ENCODE results near the gene PCDHA1. TPM values are rescaled to one million over a fixed set of nuclear protein-coding genes. Genes with fewer than 3 reads are reported as not detected.

The PCDHA1 gene
- total RNA-seq, 2 donors from 2014 or later = not detected

DNA sequence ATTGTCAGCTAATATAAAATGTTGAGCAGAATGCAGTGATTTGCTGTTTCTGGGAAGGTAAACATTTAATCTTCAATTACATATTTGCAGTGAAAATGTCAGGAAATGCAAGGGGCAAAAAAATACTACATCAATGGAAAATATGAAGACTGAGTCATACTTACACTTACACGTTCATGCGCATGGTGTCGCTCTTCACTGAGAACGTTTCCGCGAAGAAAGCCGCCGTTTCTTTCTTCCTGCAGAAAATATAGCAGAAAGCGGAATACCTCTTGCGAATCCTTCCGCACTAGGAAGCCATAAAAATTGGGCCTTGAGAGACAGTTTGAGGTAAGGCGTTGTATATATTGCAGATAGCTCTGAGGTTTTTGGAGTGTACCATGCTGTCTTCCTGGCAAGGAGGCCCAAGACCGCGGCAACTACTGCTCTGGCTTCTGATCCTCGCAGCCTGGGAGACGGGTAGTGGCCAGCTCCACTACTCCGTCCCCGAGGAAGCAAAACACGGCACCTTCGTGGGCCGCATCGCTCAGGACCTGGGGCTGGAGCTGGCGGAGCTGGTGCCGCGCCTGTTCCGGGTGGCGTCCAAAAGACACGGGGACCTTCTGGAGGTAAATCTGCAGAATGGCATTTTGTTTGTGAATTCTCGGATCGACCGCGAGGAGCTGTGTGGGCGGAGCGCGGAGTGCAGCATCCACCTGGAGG lies 96.1 kb downstream of the PCDHA1 start, which contains the start of gene PCDHA13:
Gene PCDHA13, plus strand, starts transcription at position 236 of the 702 bp plus-strand sequence. Its CDS starts 145 bp downstream, at position 381.
- DNase-seq (ENCODE audit: low spot score) = no peak
- intact Hi-C loops (cut with DNase I) = no loop called here

DNA sequence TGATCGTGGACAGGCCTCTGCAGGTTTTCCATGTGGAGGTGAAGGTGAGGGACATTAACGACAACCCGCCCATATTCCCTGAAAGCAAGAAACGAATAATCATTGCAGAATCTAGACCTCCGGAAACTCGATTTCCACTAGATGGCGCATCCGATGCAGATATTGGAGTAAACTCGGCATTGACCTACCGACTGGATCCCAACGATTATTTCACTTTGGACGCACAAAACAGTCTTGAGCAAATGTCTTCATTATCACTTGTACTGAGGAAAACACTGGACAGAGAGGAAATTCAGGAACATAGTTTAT lies 96.6 kb downstream of the PCDHA1 start:
- no peak for DNase-seq (ENCODE audit: low spot score)
- intact Hi-C loops (cut with DNase I) = no loop called here

DNA sequence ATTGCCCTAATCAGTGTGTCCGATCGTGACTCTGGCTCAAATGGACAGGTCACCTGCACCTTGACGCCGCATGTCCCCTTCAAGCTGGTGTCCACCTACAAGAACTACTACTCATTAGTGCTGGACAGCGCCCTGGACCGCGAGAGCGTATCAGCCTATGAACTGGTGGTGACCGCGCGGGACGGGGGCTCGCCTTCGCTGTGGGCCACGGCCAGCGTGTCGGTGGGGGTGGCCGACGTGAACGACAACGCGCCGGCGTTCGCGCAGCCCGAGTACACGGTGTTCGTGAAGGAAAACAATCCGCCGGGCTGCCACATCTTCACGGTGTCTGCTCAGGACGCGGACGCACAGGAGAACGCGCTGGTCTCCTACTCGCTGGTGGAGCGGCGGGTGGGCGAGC lies 97.4 kb downstream of the PCDHA1 start:
- intact Hi-C loops (cut with DNase I) = no loop called here

DNA sequence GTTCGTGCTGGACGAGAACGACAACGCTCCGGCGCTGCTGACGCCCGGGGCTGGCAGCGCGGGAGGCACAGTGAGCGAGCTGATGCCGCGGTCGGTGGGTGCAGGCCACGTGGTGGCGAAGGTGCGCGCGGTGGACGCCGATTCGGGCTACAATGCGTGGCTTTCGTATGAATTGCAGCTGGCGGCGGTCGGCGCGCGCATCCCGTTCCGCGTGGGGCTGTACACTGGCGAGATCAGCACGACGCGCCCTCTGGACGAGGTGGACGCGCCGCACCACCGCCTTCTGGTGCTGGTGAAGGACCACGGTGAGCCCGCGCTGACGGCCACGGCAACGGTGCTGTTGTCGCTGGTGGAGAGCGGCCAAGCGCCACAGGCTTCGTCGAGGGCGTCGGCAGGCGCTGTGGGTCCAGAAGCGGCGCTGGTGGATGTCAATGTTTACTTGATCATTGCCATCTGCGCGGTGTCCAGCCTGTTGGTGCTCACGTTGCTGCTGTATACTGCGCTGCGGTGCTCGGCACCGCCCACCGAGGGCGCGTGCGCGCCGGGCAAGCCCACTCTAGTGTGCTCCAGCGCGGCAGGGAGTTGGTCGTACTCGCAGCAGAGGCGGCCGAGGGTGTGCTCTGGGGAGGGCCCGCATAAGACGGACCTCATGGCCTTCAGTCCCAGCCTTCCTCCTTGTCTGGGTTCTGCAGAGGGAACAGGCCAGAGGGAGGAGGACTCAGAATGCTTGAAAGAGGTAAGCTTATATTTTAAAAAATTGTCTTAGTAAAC lies 98.2 kb downstream of the PCDHA1 start:
- intact Hi-C loops (cut with DNase I) = no loop called here
- peak; percentile 78 for DNase-seq (ENCODE audit: low spot score)

More for the DNA sequence above, 97.4 kb downstream of the PCDHA1 start:
- peak; percentile 80 for DNase-seq (ENCODE audit: low spot score)

DNA sequence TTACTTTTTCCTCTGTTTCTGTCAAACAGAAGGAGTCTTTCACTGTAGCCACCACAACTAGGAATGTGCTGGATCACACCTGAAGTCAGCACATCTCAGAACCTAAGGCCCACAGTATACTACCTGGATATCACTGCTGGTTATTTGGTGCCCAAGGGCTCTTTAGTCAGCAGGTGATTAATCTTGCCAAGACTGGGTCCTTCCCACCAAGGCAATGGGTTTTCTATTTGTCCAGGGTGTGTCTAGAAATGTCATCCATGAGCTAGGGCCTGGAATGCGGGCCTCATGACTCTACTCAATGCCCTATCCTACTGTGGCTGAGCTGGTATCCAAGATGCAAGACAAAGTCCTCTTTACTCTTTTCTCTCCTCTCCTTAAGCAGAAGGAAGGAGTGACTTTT lies 130.4 kb downstream of the PCDHA1 start:
- DNase-seq (ENCODE audit: low spot score) = no peak
- intact Hi-C loops (cut with DNase I) = no loop called here

DNA sequence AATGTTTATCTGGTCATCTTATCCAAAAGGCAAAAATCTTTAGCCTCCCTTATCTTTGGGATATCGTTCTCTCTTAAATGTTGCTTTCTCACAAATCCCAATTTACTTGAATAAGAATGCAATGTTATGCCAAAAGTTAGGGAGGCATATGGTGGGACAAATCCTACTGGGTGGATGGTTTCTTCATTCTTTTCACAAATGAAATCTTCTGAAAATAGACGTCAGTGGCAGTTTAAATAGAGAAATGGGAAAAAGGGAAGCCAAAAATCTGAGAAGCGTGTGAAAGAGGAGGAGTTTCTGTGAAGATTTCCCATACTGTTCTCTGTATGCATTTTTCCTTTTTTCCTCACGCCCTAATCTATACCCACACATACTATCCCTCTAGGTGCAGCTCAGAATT lies 137.7 kb downstream of the PCDHA1 start:
- intact Hi-C loops (cut with DNase I) = no loop called here
- DNase-seq (ENCODE audit: low spot score) = no peak

DNA sequence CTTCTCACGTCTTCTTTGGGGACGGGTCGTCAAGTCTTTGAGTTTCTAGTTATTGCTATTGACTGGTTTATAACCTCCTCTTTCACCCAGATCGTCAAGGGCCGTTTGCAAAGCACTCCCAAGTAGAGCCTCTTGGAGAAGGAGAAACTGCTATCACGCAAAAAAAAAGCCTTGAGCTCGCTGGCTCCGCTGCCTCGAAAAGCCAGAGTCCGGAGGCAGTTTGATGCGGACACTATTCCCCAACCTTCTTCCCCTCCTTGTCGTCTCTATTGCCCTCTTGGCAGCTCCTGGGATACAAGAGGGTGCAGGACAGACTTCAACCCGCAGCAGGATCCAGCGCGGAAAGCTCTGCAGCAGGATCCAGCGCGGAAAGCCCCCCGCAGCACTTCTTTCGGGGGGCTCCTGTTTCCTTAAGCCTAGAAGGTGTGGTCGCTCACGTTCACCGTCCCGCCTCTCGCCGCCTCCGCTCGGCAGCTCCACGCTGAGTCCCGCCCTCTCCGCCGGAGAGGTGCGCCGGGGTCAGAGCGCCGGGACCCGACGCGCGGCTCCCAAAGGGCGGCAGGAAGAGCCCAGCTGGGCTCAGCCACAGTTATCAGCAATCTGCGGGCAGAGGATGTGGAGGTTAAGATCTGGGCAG lies 140.0 kb downstream of the PCDHA1 start, which contains the start of gene PCDHAC1:
Gene PCDHAC1, plus strand, starts transcription at position 494 of the 637 bp plus-strand sequence. CDS start 594 bp downstream, outside the sequence.
- DNase-seq (ENCODE audit: low spot score) = no peak
- intact Hi-C loops (cut with DNase I) = no loop called here

DNA sequence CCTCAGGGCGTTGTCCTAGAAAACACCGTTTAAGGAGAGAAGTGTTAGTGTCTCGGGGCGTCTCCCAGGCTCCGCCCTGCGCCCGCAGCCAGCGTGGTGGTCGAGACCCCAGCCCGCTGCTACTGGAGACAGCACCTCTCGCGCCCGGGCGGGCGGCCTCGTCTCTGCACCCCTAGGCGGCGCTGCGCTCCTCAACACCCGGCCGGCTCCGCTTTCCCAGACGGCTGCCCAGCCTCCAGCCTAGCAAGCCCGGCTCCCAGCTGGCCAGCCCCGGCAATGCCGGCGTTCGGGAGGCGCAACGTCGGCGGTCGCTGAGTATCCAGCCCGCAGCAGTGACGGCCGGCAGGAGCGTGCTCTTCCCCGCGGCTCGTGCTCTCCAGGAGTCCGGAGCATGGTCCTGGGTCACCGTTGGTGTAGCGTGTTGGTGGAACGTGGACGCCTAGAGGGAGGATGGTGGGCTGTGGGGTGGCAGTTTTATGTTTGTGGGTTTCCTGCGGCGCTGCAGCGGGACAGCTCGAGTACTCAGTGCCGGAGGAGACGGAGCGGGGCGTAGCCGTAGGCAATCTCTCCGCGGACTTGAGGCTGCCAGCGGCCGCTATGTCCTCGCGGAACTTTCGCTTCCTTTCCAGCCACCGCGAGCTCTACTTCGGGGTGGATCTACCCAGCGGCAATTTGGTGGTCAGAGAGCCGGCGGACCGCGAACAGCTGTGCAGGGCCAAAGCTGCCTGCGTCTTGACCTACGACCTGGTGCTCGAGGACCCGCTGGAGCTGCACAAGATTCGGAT lies 140.7 kb downstream of the PCDHA1 start:
- peak; percentile 90 for DNase-seq (ENCODE audit: low spot score)
- intact Hi-C loops (cut with DNase I) = no loop called here

DNA sequence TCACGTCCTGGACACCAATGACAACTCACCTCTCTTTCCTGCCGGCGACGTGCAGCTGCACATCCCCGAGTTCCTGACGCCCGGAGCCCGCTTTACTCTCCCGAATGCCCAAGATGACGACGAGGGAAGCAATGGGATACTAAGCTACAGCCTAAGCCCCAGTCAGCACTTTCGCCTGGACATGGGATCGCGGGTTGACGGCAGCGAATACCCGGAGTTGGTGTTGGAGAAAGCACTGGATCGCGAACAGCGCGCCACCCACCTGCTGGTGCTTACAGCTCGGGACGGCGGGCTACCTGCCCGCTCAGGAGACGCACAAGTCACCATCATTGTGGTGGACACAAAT lies 141.3 kb downstream of the PCDHA1 start:
- intact Hi-C loops (cut with DNase I) = no loop called here

DNA sequence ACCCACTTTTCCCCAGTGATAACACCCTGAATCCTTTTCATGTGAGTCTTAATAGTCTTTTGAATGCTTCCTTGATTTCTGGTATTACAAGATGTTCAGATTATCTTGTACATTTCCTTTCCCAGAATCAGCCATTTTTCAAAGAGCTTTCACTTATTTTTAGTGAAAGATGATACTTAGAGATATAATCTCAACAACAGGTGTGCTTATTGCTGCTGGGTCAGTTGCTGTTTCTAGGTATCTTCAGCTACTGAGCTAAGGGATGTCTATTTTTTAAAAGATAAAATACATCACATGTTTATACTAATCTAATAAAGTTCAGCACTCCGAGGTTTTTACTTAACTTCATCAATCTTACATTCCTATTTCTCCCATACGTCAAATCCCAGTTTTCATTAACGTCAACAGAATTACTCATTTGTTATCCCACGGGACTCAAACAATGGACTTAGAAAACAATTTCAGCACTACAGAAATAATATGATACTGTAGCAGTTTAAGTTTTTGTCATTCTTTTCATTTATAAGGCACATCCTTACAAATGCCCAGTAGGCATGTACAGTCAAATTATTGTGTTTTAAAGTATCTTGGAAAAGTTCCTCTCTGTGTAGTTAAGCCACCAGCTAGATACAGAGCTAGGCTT lies 149.1 kb downstream of the PCDHA1 start:
- no peak for DNase-seq (ENCODE audit: low spot score)
- intact Hi-C loops (cut with DNase I) = no loop called here

More for the DNA sequence above, 141.3 kb downstream of the PCDHA1 start:
- DNase-seq (ENCODE audit: low spot score) = no peak

DNA sequence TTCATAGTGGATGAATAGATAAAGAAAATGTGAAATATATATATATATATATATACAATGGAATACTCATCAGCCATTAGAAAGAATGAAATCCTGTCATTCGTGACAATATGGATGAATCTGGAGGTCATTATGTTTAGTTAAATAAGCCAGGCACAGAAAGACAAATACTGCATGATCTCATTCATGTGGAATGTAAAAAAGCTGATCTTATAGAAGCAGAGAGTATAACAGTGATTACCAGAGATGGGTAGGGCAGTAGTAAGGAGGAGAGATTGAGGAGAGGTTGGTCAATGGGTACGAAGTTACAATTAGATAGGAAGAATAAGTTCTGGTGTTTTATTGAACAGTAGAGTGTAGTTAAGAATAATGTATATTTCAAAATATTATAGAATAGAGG lies 160.6 kb downstream of the PCDHA1 start:
- DNase-seq (ENCODE audit: low spot score) = no peak
- intact Hi-C loops (cut with DNase I) = no loop called here

DNA sequence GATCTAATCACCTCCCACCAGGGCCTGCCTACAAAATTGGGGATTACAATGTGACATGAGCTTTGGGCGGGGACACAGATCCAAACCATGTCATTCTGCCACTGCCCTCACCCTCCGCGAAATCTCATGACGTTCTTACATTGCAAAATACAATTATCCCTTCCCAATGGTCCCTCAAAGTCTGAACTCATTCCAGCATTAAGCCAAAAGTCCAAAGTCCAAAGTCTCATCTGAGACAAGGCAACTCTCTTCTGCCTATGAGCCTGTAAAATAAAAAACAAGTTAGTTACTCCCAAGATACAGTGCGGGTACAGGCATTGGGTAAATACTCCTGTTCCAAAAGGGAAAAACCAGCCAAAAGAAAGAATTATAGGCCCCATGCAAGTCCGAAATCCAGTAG lies 165.7 kb downstream of the PCDHA1 start:
- intact Hi-C loops (cut with DNase I) = no loop called here

DNA sequence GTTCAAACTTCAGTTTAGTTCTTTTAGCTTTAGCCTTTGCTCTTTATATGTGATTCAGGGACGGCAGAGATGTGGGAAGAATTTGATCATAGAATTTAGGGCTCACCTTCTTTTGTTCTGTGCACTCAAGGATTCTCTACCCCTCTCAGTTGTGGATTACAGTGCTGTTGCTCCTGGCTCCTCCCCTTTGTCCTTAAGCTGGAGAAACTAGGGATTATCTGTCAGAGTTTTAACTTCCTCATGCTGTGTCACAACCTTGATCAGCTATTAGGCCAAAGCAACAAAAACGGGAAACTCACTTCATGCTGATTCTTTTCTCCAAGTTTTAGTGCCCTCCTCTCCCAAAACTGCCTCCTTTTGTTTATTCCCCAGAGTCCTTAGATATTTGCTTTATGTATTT lies 167.3 kb downstream of the PCDHA1 start:
- intact Hi-C loops (cut with DNase I) = no loop called here
- no peak for DNase-seq (ENCODE audit: low spot score)

More for the DNA sequence above, 165.7 kb downstream of the PCDHA1 start:
- DNase-seq (ENCODE audit: low spot score) = no peak

DNA sequence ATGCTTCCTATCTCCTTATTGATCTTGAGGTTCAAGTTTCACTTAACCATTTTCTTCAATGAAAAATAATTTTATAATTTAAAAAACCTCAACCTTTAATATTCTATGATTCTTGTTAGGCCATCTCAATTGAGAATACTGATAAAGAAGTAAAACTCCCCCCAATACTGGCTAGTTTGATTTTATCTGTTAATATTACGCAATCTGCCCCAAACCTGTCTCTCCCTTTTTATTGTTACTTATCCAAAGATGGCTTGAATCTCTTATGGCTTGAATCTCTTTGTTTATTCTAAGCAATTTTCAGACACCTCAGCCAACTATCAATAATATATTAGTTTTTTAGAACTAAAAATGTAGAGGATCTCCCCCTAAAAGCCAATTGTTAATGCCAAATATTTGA lies 176.2 kb downstream of the PCDHA1 start:
- intact Hi-C loops (cut with DNase I) = no loop called here
- no peak for DNase-seq (ENCODE audit: low spot score)

DNA sequence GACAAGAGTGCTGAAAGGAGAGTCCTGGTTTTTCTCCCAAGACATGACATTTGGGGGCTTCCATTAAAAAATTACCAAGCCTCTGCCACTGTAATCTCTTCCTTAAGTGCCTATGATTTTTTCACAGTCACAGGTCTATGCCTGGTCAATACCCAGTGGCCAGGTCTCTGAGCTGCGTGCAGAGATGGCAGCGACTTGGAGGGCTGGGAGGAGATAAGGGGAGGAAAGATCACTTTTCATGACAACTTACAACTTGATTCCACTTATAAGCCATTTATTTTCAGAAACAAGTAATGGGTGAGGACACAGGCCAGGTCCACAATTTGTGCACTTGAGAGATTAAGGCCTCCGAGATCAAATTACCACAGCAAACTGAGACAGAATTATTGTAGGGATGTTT lies 178.4 kb downstream of the PCDHA1 start:
- no peak for DNase-seq (ENCODE audit: low spot score)
- intact Hi-C loops (cut with DNase I) = no loop called here

DNA sequence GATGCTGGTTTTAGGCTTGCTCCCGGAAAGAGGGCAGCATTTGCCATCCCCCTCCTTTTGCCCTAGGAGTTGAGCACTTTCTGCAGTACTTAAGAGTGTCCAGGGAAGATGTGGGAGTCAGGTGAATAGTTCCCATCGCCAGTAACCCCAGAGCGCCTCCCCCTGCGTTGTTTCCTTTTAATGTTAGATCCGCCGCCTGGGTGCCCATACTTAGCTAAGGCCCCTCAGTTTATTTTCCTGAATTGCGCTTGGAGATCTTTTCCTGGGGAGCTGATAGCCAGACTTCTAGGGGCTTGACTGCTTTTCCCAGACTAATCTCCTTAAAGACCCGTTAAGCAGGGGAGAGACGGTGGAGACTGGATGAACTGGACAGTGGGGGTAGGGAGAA lies 180.0 kb downstream of the PCDHA1 start:
- intact Hi-C loops (cut with DNase I) = no loop called here
- no peak for DNase-seq (ENCODE audit: low spot score)

DNA sequence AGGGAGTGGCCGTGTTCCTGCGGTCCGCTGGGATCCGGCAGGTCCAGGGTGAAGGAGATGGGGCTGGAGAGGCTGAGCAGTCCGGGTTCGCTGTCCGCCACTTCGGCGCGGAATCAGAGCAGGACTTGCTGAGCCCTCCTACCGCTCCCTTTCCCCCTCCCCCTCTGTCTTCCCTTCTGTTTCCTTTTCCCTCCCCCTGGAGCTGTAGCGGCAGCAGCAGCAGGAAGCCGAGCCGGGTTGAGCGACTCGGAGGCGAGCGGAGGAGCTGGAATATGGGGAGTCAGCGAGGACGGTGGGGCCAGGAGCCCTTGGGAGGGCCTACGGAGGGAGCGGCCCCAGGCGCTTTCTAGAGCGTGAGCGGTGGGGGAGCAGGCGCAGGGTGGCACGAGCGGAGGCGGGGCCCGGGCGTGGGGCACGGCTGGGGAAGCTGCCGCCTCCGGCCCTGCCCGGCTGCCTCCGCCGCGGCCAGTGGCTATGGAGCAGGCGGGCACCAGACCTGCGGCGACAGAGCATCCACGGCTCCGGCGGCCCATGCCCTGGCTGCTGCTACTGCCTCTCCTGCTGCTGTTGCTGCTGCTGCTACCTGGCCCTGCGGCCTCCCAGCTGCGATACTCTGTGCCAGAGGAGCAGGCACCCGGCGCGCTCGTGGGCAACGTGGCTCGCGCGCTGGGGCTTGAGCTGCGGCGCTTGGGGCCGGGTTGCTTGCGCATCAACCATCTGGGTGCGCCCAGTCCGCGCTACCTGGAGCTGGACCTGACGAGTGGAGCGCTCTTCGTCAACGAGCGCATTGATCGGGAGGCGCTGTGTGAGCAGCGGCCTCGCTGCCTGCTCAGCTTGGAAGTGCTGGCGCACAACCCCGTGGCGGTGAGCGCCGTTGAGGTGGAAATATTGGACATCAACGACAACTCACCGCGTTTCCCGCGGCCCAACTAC lies 180.6 kb downstream of the PCDHA1 start, which contains the start of gene PCDHAC2:
Gene PCDHAC2, plus strand, starts transcription at position 184 of the 933 bp plus-strand sequence. Its CDS starts 291 bp downstream, at position 475.
- DNase-seq (ENCODE audit: low spot score) = peak; percentile 80
- intact Hi-C loops (cut with DNase I) = no loop called here

All from posterior vena cava (tissue), 2 donors.